Raji (cell line): Measurements from ENCODE around the gene SCN7A.

Experiments used
- POLR2A ChIP-seq: IDR thresholded peaks from 2 replicates; pipeline ENCODE4 v1.6.1; 2011; ENCODE audit warnings: low read depth, low read length, control low read depth; ENCODE audit not compliant: insufficient read depth

The SCN7A gene

GRCh38 chr2:166360426-166360825, 133.6 kb downstream of the SCN7A start:
- TF ChIP-seq POLR2A = no peak

DNA sequence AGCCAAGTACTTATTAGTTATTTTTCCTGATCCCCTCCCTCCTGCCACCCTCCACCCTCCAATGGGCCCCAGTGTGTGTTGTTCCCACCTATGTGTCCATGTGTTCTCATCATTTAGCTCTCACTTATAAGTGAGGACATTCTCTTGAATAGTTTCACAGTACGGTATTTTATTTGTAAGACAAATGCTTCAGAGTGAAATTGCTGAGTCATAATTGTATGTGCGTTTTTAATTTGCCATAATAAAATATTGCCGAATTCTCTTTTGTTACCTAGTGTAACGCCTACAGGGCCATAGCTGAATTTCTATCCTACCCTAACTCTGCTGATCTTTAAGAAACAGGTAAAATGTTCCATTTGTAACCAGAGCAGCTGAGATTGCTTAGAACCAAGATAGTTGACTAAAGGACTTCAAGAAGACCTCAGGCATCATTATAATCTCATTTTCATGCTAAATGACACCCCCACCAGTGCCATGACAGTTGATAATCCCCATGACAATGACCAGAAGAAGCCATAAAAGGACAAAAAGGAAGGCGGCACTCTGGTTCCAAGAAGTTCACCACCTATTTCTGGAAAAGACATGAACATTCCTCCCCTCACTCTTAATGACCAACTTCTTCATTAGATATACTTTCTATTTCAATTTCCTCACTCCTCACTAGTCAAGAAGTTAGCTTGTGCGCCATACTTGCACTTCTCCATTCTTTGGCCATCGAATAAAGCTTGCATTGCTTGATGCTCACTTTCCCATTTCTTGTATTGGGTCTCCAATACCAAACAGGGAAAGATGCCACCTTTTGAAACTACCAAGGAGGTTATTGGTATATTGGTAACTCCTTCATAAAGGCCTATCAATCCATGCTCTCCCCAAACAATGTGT, 136.7 kb downstream of the SCN7A start:
- no peak for TF ChIP-seq POLR2A
